Testis (tissue), 2 donors: ENCODE results near the gene AKIRIN1.

Source experiments
- POLR2A ChIP-seq: fragments of 450-650 bp; IDR thresholded peaks from one replicate; pipeline ENCODE4 v1.6.1; 2017; ENCODE audit warnings: antibody characterized with exemption, mild to moderate bottlenecking, moderate library complexity
- TF ChIP-seq, protein P1 (sequence below), 3 experiments: fragments of 450-650 bp in 2 of 3; fragments of 200-600 bp in 1 of 3; sonication (generic) in 1 of 3; IDR thresholded peaks; one replicate each; pipeline ENCODE4 v1.5.1; 2016 to 2019; ENCODE audit warnings: antibody characterized with exemption in 3 of 3, mild to moderate bottlenecking in 2 of 3, moderate library complexity in 1 of 3

DNA sequence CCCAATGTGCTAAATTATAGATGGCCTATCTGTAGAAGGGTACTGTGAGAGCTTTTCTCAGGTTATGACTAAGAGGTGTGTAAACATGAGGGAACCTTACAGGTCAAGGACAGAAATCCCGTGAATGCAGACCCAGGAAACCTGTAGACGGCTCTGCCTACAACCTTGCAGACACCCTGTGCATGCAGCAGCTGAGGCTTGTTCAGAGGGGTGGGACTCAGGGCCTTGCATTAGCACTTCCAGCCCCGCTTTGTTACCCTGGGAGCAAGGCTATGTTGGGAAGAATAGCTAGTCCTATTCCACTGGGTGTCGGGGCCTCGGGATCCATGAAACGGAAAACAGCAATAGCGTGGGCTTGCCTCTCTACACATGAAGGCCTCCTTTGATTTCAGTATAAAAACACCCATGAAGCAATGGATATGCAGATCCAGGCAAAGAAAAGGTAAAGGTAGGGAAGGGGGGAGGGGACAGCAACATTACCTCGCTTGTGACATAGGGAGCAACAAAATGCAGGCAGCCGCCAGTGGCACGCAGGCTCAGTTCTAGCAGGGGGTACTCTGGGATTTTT is 25.6 kb downstream of the AKIRIN1 start:
- TF ChIP-seq, protein P1, sequence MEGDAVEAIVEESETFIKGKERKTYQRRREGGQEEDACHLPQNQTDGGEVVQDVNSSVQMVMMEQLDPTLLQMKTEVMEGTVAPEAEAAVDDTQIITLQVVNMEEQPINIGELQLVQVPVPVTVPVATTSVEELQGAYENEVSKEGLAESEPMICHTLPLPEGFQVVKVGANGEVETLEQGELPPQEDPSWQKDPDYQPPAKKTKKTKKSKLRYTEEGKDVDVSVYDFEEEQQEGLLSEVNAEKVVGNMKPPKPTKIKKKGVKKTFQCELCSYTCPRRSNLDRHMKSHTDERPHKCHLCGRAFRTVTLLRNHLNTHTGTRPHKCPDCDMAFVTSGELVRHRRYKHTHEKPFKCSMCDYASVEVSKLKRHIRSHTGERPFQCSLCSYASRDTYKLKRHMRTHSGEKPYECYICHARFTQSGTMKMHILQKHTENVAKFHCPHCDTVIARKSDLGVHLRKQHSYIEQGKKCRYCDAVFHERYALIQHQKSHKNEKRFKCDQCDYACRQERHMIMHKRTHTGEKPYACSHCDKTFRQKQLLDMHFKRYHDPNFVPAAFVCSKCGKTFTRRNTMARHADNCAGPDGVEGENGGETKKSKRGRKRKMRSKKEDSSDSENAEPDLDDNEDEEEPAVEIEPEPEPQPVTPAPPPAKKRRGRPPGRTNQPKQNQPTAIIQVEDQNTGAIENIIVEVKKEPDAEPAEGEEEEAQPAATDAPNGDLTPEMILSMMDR (IDR thresholded peaks at IDR 0.05) = no peak
- TF ChIP-seq POLR2A = no peak
